Stimulated activated CD4-positive, alpha-beta T cell treated with anti-CD3 and anti-CD28 coated beads, Interleukin-12 subunit alpha, Interleukin-12 subunit beta, amount 100 ng/mL, for 48 hours (primary cell): ENCODE results near the gene MTO1.
"Not testable (repeated sequence)": the region's sequence is repeated elsewhere in the genome, so short reads cannot be mapped to it uniquely, and the experiment has no call there.

Source experiments
- DNase-seq, 3 donors: peaks; one replicate each; pipeline ENCODE4 v3.0.0-alpha.2; 2020; ENCODE audit warnings: low read depth in 2 of 3, low spot score in 1 of 3

Gene MTO1

GRCh38 chr6:73523434-73524123 lies 62.0 kb downstream of the MTO1 start:
- peak; percentile 65 to 73 (median 69) for DNase-seq

GRCh38 chr6:73525546-73526330 lies 64.2 kb downstream of the MTO1 start:
- no peak for DNase-seq

DNA sequence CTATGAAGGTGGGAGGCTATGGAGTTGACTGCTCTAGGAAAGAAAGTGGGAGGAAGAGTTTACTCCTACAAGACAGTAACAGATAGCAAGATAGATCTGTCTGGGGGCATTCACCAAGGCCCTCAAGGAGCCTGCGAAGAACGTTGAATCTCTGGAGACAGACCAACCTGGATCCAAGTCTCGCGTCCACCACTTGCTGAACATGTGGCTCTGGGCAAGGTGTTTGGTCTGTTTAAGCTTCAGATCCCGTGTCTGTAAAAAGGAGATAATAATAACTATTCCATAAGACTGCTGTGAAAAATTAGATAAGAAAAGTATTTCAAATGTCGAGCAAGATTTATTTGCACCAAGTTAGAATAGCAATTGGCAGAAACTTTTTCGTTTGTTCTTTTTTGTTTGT lies 67.4 kb downstream of the MTO1 start:
- DNase-seq = no peak

DNA sequence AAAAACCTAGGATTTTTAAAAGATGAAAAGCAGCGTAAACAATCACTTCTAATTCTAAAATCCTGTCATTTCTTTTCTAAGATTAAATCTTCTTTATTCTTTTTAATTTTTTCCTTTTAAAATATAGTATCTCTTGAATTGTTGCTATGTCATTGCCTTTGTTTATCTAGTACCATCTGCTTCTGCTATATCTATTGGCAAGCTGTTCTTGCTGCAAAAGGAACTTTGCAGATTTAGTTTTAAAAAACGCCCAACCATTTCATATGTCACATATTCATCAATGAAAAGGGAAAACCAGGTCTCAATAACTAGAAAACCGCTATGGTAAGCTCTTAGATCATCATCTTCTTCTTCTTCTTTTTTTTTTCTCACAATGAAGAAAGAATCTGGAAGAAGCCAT lies 70.8 kb downstream of the MTO1 start:
- no peak for DNase-seq

DNA sequence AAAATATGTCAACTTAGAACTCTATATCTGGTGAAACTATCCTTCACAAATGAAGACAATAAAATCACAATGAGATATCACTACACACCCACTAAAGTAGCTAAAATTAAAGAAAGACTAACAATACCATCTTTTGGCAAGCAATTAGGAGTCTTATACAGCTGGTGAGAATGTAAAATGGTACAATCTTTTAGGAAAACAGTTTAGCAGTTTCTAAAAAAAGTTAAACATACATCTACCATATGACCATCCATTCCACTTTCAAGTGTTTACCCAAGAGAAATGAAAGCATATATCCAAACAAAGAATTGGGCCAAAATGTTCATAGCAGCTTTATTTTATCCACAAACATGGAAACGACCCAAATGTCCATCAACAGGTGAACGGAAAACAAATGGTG lies 73.1 kb downstream of the MTO1 start:
- no peak for DNase-seq

GRCh38 chr6:73537677-73538076 lies 76.1 kb downstream of the MTO1 start:
- no peak for DNase-seq

DNA sequence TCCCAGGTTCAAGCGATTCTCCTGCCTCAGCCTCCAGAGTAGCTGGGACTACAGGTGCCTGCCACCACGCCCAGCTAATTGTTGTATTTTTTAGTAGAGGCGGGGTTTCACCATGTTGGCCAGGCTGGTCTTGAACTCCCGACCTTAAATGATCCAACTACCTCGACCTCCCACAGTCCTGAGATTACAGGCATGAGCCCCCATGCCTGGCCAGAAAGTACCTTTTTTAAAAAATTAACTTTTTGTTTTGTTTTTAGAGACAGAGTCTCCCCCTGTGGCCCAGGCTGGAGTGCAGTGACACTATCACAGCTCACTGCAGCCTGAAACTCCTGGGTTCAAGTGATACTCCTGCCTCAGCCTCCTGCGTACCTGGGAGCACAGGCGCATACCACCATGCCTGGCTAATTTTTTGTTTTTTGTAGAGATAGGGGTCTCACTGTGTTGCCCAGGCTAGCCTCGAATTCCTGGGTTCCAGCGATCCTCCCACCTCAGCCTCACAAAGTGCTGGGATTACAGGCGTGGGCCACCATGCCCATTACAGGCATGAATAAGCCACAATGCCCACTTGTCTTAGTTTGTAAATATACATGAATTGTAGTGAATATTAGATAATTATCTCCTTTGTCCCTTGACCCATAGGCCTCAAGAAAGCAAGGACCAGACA lies 76.7 kb downstream of the MTO1 start:
- no peak for DNase-seq

DNA sequence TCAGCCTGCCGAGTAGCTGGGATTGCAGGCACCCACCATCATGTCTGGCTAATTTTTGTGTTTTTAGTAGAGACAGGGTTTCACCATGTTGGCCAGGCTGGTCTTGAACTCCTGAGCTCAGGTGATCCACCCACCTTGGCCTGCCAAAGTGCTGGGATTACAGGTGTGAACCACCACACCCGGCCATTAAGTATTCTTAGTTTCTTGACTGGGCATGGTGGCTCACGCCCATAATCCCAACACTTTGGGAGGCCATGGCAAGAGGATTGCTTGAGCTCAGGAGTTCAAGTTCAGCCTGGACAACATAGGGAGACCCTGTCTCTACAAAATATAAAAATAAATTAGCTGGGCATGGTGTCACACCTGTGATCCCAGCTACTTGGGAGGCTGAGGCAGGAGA lies 80.9 kb downstream of the MTO1 start:
- not testable (repeated sequence) for DNase-seq

DNA sequence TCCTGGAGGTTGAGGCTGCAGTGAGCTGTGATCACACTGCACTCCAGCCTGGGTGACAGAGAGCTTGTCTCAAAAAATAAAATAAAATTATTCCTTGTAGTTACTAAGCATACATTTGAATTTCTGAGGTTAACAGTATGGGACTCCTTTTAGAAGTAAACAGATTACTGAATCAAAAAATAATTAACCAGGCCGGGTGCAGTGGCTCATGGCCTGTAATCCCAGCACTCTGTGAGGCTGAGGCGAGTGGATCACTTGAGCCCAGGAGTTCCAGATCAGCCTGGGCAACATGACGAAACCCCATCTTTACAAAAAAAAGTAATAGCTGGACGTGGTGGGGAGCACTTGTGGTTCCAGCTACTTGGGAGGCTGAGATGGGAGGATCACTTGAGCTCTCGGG lies 81.4 kb downstream of the MTO1 start:
- DNase-seq = no peak

- no peak for DNase-seq
These were observed 85.5 kb downstream of the MTO1 start for GRCh38 chr6:73547036-73547435.

- DNase-seq = no peak
These were observed 87.2 kb downstream of the MTO1 start for GRCh38 chr6:73548458-73549446.

DNA sequence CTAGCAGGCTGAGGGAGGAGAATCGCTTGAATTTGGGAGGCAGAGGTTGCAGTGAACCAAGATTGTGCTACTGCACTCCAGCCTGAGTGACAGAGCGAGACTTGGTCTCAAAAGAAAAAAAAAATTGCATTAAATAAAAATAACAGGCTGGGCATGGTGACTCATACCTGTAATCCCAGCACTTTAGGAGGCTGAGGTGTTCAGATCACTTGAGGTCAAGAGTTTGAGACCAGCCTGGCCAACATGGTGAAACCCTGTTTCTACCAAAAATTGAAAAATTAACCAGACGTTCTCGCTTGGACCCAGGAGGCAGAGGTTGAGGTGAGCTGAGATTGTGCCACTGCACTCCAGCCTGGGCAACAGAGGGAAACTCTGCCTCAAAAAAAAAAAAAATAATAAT lies 89.6 kb downstream of the MTO1 start:
- not testable (repeated sequence) for DNase-seq

- not testable (repeated sequence) for DNase-seq
These were observed 93.9 kb downstream of the MTO1 start for GRCh38 chr6:73555380-73555949.

- no peak for DNase-seq
These were observed 95.3 kb downstream of the MTO1 start for GRCh38 chr6:73556836-73557235.
